HG03103 (cell line): ENCODE results near the gene ANO3.

ENCODE experiments used
- ATAC-seq: cut with Tn5 transposase; IDR thresholded peaks from one replicate; pipeline ENCODE4 v1.9.1; 2021; ENCODE audit warnings: low read depth; ENCODE audit not compliant: unreplicated experiment

Gene ANO3

GRCh38 chr11:26350002-26350401 is 18.1 kb downstream of the ANO3 start:
- no peak for ATAC-seq

GRCh38 chr11:26353010-26353409 is 21.1 kb downstream of the ANO3 start:
- no peak for ATAC-seq

DNA sequence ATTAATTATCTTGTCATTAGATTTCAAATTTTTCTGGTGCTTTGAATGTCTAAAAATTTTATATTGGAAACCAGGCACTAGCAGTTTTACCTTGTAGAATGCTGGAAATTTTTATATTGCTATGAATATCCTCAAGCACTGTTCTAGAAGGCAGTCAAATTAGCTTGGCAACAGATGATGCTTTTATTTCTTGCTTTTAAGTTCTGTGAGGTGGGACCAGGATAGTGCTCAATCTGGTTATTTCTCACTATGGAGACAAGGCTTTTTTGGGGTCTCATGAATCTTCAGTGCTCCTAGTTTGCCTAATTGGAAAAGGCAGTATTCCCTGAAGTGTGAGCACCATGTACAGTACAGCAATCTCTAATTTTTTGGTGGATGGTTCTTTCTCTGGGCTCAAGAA is 27.1 kb downstream of the ANO3 start:
- ATAC-seq: no peak

DNA sequence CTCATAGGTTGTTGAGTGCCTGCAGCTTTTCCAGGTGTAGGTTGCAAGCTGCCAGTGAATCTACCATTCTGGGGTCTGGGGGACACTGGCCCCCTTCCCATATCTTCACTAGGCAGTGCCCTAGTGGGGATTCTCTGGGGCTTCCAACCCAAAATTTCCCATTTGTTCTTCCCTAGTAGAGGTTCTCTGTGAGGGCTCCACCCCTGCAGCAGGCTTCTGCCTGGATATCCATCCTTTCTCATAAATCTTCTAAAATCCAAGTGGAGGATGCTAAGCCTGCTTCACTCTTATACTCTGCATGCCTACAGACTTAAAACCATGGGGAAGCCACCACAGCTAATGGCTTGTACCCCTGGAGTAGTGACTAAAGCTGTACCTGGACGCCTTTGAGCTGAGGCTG is 33.4 kb downstream of the ANO3 start:
- no peak for ATAC-seq

GRCh38 chr11:26377619-26378018 is 45.7 kb downstream of the ANO3 start:
- ATAC-seq: no peak

- no peak for ATAC-seq
Observed at GRCh38 chr11:26399336-26399735, 67.4 kb downstream of the ANO3 start.

DNA sequence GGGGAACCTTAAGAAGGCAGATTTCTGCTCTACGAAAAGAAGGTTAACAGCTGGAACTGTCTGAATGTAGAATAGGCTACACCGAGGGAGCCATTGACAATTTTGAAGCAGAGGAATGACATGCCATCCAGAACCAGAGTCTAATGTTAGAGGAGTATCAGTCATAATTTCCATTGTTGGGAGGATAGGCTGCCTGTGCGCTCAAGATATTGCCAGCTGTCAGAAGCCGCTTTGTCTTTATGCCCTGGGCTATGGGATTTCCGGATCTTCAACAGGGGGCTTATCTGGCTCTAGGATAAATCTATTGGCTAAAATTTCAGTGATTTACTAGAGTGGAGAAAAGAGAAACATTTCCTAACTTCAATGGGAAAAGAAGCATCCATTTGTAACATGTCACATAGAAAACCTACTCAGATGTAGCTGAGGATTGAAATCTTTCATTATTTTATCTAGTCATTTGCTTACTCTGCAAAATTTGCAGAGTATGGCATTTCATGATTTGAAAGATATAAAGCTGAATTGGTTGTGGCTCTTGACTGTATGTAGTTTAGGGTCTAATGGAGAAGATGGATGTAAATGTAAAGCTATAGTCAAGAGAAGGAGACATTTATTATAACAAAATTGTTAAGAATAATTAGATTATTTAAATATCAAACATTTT is 78.9 kb downstream of the ANO3 start:
- no peak for ATAC-seq

GRCh38 chr11:26412955-26413354 is 81.0 kb downstream of the ANO3 start:
- ATAC-seq: no peak

DNA sequence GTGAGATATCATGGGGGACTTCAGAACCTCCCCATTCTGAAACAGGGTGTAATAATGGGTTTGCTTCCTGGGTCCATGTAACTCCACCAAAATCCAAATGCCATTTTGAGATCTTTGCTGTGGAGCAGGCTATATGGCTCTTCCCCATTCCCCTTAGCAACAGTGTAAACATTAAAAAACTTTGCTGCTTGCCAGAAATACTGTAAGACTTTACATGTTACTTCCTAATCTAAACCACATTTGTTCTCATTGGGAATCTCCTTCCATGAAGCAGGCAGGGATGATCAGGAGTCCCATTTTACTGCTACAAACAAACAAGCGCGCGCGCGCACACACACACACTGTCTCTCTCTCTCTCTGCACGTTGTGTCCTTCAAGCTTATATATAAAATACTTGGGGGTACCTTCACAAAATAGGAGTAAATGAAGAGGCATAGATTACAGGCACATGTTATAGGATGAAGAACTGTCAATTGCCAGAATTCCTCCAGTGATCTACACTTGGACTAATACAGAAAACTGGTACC is 86.5 kb downstream of the ANO3 start:
- ATAC-seq: no peak

GRCh38 chr11:26420331-26420730 is 88.4 kb downstream of the ANO3 start:
- no peak for ATAC-seq

- ATAC-seq: no peak
Observed at GRCh38 chr11:26424255-26424654, 92.3 kb downstream of the ANO3 start.

GRCh38 chr11:26439854-26440253 is 107.9 kb downstream of the ANO3 start:
- ATAC-seq: no peak

DNA sequence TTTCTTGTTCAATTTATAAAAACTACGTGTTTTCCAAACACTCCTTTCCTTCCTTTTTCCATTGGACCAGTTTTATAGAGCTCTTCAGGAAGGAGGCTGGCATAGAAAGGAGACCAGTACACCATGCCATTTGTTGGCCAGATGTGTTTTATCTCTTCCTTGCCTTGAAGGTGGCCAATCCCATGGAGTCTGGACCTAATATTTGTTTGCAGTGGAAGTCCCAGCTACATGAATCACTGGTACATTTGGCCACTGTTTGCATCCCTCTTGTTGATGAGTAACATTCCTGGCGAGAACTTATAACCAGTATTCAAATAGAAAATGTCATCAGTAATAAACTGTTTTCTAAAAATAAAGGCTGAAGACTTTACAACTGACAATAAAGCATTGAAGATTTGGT is 110.2 kb downstream of the ANO3 start:
- ATAC-seq: no peak

DNA sequence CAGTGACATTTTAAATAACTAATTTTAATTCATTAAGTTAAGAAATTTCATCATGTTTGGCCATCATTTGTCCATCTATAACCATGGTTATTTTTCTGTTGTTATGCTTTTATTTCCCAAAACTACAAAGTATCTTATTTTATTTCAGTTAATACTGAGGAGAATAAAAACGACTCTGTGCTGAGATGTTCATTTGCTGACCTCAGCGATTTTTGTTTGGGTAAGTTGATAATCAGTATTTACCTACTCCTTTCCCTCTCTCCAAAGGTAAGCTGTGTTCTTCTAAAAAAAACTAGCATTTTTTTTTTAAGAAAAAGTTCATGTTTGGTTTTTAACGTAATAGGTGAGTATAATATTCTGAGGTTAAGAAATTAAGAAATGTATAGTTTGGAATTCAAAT is 111.7 kb downstream of the ANO3 start:
- ATAC-seq: no peak

DNA sequence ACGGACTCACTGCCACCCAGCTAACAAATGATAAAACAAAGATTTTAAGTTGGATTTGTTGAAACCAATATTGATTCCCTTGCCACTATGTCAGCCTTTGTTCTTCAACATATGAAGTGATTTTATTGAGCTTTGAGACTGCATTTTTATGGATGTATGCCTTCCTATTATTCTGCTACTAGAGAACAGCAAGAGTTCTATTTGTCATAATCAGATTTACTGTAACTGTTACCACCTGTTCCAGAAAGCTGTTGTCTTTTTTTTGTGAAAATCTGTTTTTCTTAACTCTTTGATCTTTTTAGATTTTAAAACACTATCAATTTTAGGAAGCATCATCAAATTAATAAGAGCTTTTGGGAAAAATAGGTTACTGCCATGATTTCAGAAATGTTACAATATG is 125.7 kb downstream of the ANO3 start:
- ATAC-seq: no peak

DNA sequence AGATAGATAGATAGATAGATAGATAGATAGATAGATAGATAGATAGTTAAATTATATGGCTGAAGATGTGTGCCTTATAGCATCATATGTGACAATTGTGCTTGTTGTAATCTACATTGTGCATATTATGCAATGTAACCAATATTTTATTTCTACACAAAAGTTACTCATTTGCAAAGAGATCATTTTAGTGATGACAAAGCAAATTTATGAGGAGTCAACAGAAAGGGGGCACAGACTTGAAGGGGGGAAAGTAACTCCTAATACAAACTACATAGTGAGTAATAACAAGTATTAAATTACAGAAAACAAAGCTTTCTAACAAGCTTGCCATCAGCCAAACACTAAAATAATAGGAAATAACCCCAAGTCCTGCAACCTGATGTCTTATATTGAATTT is 133.3 kb downstream of the ANO3 start:
- ATAC-seq: no peak

DNA sequence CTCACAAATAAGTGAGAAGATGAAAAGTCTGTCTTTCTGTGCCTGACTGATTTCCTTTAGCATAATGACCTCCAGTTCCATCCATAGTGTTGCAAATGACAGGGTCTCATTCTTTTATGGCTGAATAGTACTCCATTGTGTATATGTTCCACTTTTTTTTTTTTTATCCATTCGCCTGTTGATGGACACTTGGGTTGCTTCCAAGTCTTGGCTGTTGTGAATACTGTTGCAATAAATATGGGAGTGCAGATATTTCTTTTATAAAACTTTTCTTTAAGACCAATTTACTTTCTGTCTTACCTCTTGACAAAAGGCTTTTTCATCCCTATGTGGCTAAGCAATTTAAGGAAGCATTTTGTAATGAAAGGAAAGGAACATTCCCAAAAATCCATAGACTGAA is 135.6 kb downstream of the ANO3 start:
- no peak for ATAC-seq

DNA sequence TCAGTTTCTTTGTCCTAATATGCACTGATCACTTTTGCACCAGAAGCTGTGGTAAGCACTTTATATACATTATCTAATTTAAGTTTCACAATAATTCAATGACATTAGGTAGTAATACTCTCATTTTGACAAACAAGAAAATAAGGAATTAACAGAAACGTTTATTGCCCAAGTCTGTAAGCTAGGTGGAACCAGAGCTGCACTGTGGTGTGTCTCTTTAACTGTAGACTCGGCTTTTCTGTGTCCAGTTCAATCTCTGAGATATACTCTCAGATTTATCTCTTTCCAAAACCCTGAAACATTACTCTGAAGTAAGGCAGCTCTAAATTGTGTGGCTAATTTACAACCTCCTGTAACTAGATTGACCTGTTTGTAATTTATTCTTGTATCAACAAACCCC is 139.1 kb downstream of the ANO3 start:
- ATAC-seq: no peak

- no peak for ATAC-seq
Observed at GRCh38 chr11:26473216-26474194, 141.6 kb downstream of the ANO3 start.

GRCh38 chr11:26474401-26474800 is 142.5 kb downstream of the ANO3 start:
- no peak for ATAC-seq

GRCh38 chr11:26477396-26477795 is 145.5 kb downstream of the ANO3 start:
- no peak for ATAC-seq

DNA sequence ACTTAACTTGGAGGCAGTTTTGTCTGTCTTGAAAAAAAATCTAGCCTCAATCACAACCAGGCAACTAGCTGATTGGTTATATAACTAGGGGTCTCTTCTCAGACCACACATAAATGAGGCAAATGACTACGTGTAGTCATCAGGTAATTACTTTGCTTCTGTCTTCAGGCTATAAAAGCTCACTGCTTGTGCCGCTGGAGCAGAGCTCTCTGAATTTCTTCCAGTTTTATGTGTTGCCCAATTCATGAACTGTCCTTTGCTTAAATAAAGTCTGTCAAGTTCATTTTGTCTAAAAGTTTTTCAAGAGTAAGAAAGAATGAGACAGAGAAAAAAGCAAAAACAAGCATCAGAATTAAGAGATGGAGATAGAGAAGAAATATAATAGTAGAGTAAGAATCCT is 146.8 kb downstream of the ANO3 start:
- ATAC-seq: no peak
